HG02885 (cell line): ENCODE data around the gene ADH1A.
"Not testable (repeated sequence)": the region's sequence is repeated elsewhere in the genome, so short reads cannot be mapped to it uniquely, and the experiment has no call there.

Source experiments
- ATAC-seq: cut with Tn5 transposase; IDR thresholded peaks from one replicate; pipeline ENCODE4 v1.9.1; 2021; ENCODE audit warnings: mild to moderate bottlenecking; ENCODE audit not compliant: unreplicated experiment, poor library complexity

Gene ADH1A

GRCh38 chr4:99285387-99285786 lies 5.4 kb downstream of the ADH1A start:
- ATAC-seq, result no peak

- ATAC-seq, result no peak
Measured at GRCh38 chr4:99282731-99283130, 8.1 kb downstream of the ADH1A start.

GRCh38 chr4:99281261-99281660 lies 9.5 kb downstream of the ADH1A start:
- ATAC-seq, result no peak

- ATAC-seq, result no peak
Measured at GRCh38 chr4:99276417-99276816, 14.4 kb downstream of the ADH1A start.

GRCh38 chr4:99275885-99276284 lies 14.9 kb downstream of the ADH1A start:
- ATAC-seq, result no peak

GRCh38 chr4:99275050-99275449 lies 15.7 kb downstream of the ADH1A start:
- ATAC-seq, result no peak

GRCh38 chr4:99273704-99274103 lies 17.1 kb downstream of the ADH1A start:
- no peak for ATAC-seq

GRCh38 chr4:99264927-99265326 lies 25.9 kb downstream of the ADH1A start:
- ATAC-seq, result no peak

GRCh38 chr4:99252746-99253145 lies 38.0 kb downstream of the ADH1A start:
- no peak for ATAC-seq

GRCh38 chr4:99248714-99249113 lies 42.1 kb downstream of the ADH1A start:
- no peak for ATAC-seq

GRCh38 chr4:99235955-99236354 lies 54.8 kb downstream of the ADH1A start:
- ATAC-seq, result no peak

- ATAC-seq, result no peak
Measured at GRCh38 chr4:99234331-99235010, 56.3 kb downstream of the ADH1A start.

GRCh38 chr4:99233397-99233796 lies 57.4 kb downstream of the ADH1A start:
- not testable (repeated sequence) for ATAC-seq

- ATAC-seq, result not testable (repeated sequence)
Measured at GRCh38 chr4:99228706-99229105, 62.1 kb downstream of the ADH1A start.

GRCh38 chr4:99227646-99228045 lies 63.1 kb downstream of the ADH1A start:
- ATAC-seq, result not testable (repeated sequence)
